GM08714 (cell line): ENCODE results near the gene ACP2.

ENCODE experiments used
- H3K4me3 ChIP-seq: fragments of 200-500 bp; sonication (Bioruptor generic); 2 replicates; pipeline ENCODE4 v1.5.1; 2014; ENCODE audit warnings: mild to moderate bottlenecking, low read length, inconsistent platforms
- ZNF274 ChIP-seq: IDR thresholded peaks from 2 replicates; pipeline ENCODE4 v1.6.1; 2012; ENCODE audit warnings: mild to moderate bottlenecking, low read depth, low read length

Gene ACP2

DNA sequence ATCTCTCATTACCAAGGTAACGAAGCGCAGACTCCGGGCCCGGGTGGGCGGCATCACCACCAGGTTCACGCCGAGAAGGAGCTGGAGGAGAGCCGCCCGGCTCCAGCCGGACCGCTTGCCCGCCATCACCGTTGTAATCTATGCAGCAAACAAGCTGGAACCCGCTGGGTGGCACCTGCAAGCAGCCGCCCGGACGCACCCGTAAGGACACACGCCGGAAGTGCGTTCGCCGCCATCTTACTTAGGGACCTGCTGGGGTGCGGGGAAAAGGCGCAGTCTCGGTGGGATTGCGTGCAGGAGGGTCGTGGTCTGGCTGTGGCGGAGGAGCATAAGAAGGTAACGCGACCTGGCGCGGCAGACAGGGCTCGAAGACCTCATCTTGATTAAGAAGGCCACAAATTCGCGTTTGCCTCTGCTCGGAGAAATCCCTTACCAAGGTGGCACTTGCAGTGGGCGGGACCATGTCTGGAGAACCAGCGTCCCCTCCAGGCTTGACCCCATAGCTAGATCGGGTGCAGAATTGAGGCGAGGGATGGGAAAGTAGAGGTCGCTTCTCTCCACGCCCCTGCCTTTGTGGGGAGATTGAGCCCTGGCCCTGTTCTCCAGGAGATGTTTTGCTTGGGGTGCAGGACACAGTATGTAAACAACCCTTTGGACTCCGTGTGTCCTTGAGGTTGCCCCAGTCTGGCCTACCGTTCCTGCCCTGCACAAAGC is at the start of gene ACP2:
TSS of gene ACP2 (minus strand) at position 151 of the 714 bp plus-strand sequence. CDS start at position 126, 25 bp downstream.
- H3K4me3 ChIP-seq, result peak within 1 kb of the TSS; percentile 92
- no peak for TF ChIP-seq ZNF274

- no peak overlapping the region for H3K4me3 ChIP-seq
- TF ChIP-seq ZNF274, result no peak
These were observed 47.4 kb upstream of the ACP2 start for GRCh38 chr11:47296045-47296444.

GRCh38 chr11:47295385-47295784 is 46.8 kb upstream of the ACP2 start:
- no peak for TF ChIP-seq ZNF274
- H3K4me3 ChIP-seq, result no peak overlapping the region

- no peak overlapping the region for H3K4me3 ChIP-seq
- TF ChIP-seq ZNF274, result no peak
These were observed 41.2 kb upstream of the ACP2 start for GRCh38 chr11:47289856-47290255.

GRCh38 chr11:47288066-47288465 is 39.5 kb upstream of the ACP2 start:
- H3K4me3 ChIP-seq, result no peak overlapping the region

GRCh38 chr11:47285969-47286770 is 37.6 kb upstream of the ACP2 start:
- H3K4me3 ChIP-seq, result no peak overlapping the region
- TF ChIP-seq ZNF274, result no peak

More at GRCh38 chr11:47288066-47288465, 39.5 kb upstream of the ACP2 start:
- no peak for TF ChIP-seq ZNF274

DNA sequence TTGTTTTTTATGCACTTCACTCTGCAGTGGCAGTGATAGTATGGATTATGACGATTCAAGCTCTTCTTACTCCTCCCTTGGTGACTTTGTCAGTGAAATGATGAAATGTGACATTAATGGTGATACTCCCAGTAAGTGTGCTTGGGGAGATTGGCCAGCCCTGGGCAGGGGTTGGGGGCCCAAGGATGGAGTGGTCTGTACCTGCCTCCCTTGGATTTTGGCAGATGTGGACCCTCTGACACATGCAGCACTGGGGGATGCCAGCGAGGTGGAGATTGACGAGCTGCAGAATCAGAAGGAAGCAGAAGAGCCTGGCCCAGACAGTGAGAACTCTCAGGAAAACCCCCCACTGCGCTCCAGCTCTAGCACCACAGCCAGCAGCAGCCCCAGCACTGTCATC is 35.5 kb upstream of the ACP2 start:
- no peak for TF ChIP-seq ZNF274
- no peak overlapping the region for H3K4me3 ChIP-seq

- no peak overlapping the region for H3K4me3 ChIP-seq
- TF ChIP-seq ZNF274, result no peak
These were observed 33.8 kb upstream of the ACP2 start for GRCh38 chr11:47282462-47282861.

DNA sequence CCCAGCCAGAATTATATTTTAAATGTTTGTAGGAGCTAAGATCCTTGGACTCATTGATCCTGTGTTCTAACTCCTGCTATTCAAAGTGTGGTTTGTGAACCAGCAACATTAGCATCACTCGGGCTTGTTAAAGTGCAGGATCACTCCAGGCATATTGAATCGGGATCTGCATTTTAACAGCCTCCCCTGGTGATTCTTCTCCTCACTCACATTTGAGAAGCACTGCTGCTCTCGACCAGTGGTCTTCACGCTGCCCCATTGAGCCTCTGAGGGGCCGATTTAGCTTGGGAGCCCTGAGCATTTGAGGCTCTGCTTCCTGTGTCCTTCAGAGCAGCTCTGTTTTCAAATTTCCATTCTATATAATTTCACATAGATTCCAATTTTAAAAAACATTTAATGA is 32.2 kb upstream of the ACP2 start:
- no peak for TF ChIP-seq ZNF274
- no peak overlapping the region for H3K4me3 ChIP-seq

DNA sequence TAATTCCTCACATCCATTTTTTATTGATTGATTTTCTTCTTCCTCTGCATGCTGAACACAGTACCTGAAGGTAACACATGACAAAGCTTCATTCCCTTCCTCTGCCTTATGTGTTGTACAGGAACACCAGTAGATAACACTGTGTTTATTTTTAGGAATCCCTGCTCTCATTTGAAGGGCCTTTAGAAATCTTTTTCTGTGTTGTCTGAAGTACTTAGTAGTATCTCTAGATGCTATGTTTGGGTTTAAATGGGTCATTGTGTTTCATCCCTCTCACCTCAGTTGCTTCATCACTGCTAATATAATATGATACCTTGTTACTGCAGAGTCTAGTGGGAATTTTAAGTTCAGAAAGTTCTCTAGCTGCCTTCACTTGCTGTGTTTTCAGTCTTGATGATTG is 31.5 kb upstream of the ACP2 start:
- no peak for TF ChIP-seq ZNF274
- H3K4me3 ChIP-seq, result no peak overlapping the region

GRCh38 chr11:47278769-47279168 is 30.2 kb upstream of the ACP2 start:
- no peak overlapping the region for H3K4me3 ChIP-seq
- no peak for TF ChIP-seq ZNF274

DNA sequence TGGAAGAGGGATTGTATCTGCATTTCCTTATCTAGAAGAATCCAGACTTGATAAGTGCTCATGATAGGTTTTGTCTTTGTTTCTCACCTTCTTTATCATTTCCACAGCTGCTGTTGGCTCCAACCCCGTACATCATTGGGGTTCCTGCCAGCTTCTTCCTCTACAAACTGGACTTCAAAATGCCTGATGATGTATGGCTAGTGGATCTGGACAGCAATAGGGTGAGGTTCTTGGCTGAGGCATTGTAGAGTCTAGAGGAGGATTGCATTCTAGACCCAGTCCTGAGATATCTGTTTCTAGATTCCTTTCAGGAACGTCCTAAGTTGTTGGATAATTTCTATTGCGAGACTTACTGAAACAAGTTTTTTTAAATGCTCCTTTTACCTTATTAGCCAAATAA is 29.4 kb upstream of the ACP2 start:
- H3K4me3 ChIP-seq, result no peak overlapping the region
- TF ChIP-seq ZNF274, result no peak

DNA sequence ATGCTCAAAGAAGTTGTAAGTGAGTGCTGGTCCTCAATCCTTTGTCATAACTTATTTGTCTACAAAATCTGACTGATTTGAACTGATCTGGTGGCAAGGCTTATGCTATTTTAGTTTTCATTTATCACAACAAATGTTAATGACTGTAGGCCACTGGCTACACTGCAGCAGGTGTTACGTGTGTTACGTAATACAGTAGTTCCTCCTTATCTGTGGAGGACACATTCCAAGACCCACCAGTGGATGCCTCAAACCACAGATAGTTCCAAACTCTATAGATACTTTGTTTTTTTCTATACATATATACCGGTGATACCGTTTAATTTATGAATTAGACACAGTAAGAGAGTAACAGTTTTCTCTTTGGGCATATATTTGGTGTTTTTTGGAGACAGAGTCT is 28.3 kb upstream of the ACP2 start:
- no peak overlapping the region for H3K4me3 ChIP-seq

DNA sequence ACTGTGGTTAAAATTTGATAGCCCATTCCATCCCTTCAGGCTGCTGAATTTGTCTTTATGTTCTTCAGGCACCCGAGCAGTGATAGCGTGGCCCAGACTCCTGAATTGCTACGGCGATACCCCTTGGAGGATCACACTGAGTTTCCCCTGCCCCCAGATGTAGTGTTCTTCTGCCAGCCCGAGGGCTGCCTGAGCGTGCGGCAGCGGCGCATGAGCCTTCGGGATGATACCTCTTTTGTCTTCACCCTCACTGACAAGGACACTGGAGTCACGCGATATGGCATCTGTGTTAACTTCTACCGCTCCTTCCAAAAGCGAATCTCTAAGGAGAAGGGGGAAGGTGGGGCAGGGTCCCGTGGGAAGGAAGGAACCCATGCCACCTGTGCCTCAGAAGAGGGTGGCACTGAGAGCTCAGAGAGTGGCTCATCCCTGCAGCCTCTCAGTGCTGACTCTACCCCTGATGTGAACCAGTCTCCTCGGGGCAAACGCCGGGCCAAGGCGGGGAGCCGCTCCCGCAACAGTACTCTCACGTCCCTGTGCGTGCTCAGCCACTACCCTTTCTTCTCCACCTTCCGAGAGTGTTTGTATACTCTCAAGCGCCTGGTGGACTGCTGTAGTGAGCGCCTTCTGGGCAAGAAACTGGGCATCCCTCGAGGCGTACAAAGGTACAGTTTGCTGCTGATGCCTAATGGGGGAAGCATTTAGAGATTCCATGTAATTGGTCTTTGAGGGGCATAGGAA is 26.1 kb upstream of the ACP2 start:
- TF ChIP-seq ZNF274, result no peak
- H3K4me3 ChIP-seq, result no peak overlapping the region

More for the DNA sequence above, 28.3 kb upstream of the ACP2 start:
- TF ChIP-seq ZNF274, result no peak
